K562 (cell line): Measurements from ENCODE around the gene PLA2G2E. TPM values are rescaled to one million over a fixed set of nuclear protein-coding genes. Genes with fewer than 3 reads are reported as not detected.

Experiments used
- ATAC-seq: fragments of 200-7000 bp; cut with Tn5 transposase; 3 replicates; pipeline ENCODE4 v1.9.1; 2020; ENCODE audit warnings: moderate library complexity
- BruUV-seq: library from RNA; stranded (reverse); fragments of 400-500 nt; replicated peaks from 2 replicates; lab custom pipeline; 2021; lab: Mats Ljungman, UMichigan
- CTCF ChIA-PET: fragments of 300-600 bp; formaldehyde crosslinking; extraction: SDS; loops from one replicate; lab custom pipeline; 2021; ENCODE audit warnings: low intra/inter-chr PET ratio; lab: Yijun Ruan, JAX
- POLR2A ChIA-PET: fragments of 300-600, 350-650 bp; sonication (Branson Sonifier 250); formaldehyde crosslinking; extraction: SDS; loops from one replicate; lab custom pipeline; 2021; ENCODE audit warnings: antibody characterized with exemption, inconsistent platforms; lab: Yijun Ruan, JAX
- DNase-seq, 4 experiments: peaks; one replicate each; pipeline versions ENCODE4 v3.0.0 to v3.0.0-alpha.2; 2011 to 2018; ENCODE audit warnings: low spot score in 3 of 4, mixed read lengths in 3 of 4; ENCODE audit errors: extremely low read depth in 1 of 4
- FAIRE-seq: peaks from 2 replicates; lab custom pipeline; 2011; peaks lifted over from hg19 to GRCh38; lab: Jason Lieb, UNC
- H2AFZ ChIP-seq: 2 replicates; pipeline ENCODE4 v1.6.0; 2011; ENCODE audit warnings: low read depth, low read length, control low read depth, inconsistent platforms
- H3K27ac ChIP-seq: fragments of 200-600 bp; 3 replicates; pipeline ENCODE4 v1.8.0; 2011; ENCODE audit warnings: low read depth, mild to moderate bottlenecking, control low read depth, inconsistent platforms, low read length, moderate library complexity, mixed read lengths; ENCODE audit errors: extremely low read depth
- H3K27me3 ChIP-seq, 2 experiments: fragments of 300-600 bp in 1 of 2; 2 replicates in 1 of 2; 3 replicates in 1 of 2; pipeline versions ENCODE4 v1.6.0 to v1.8.0; 2011; ENCODE audit warnings: inconsistent platforms in 2 of 2, low read length in 2 of 2, mild to moderate bottlenecking in 1 of 2, mixed read lengths in 1 of 2, moderate library complexity in 1 of 2; ENCODE audit not compliant: control insufficient read depth in 2 of 2, insufficient read depth in 2 of 2
- H3K36me3 ChIP-seq: fragments of 300-600 bp; 3 replicates; pipeline ENCODE4 v1.8.0; 2011; ENCODE audit warnings: mild to moderate bottlenecking, low read length, inconsistent platforms; ENCODE audit not compliant: control insufficient read depth, insufficient read depth
- H3K4me1 ChIP-seq, 2 experiments: fragments of 200-600 bp in 1 of 2; replicated peaks in 1 of 2; 2 replicates in 1 of 2; 3 replicates in 1 of 2; pipeline versions ENCODE4 v1.5.1 to v1.8.0; 2011; ENCODE audit warnings: inconsistent platforms in 2 of 2, low read length in 2 of 2, mild to moderate bottlenecking in 1 of 2, mixed read lengths in 1 of 2, moderate library complexity in 1 of 2; ENCODE audit not compliant: control insufficient read depth in 2 of 2, insufficient read depth in 2 of 2
- H3K4me2 ChIP-seq: 2 replicates; pipeline ENCODE4 v1.6.1; 2011; ENCODE audit warnings: low read length, control low read depth, inconsistent platforms, mixed read lengths; ENCODE audit not compliant: insufficient read depth
- H3K4me3 ChIP-seq: fragments of 200-600 bp; sonication (generic), shearing (Covaris generic); 2 replicates; pipeline ENCODE4 v1.5.1; 2016; ENCODE audit warnings: control low read depth, inconsistent platforms
- H3K79me2 ChIP-seq: fragments of 200-600 bp; 3 replicates; pipeline ENCODE4 v1.8.0; 2011; ENCODE audit warnings: low read length, inconsistent platforms; ENCODE audit not compliant: control insufficient read depth, insufficient read depth
- H3K9ac ChIP-seq, 2 experiments: 2 replicates each; pipeline versions ENCODE4 v1.6.0 to v1.6.1; 2011; ENCODE audit warnings: low read depth in 2 of 2, low read length in 2 of 2, control low read depth in 1 of 2, inconsistent platforms in 1 of 2, mild to moderate bottlenecking in 1 of 2, mixed read lengths in 1 of 2; ENCODE audit not compliant: insufficient read depth in 1 of 2
- H3K9me1 ChIP-seq: one replicate; pipeline ENCODE4 v1.6.0; 2011; ENCODE audit warnings: inconsistent platforms, mild to moderate bottlenecking, low read length, moderate library complexity; ENCODE audit not compliant: control insufficient read depth, insufficient read depth
- H3K9me3 ChIP-seq: replicated peaks from 2 replicates; pipeline ENCODE4 v1.5.1; 2011; ENCODE audit warnings: low read depth, low read length, inconsistent platforms; ENCODE audit not compliant: control insufficient read depth, insufficient read depth
- H4K20me1 ChIP-seq: replicated peaks from 2 replicates; pipeline ENCODE4 v1.6.1; 2011; ENCODE audit warnings: low read length, inconsistent platforms, mixed read lengths; ENCODE audit not compliant: control insufficient read depth, insufficient read depth
- ATF4 ChIP-seq: fragments of 450-650 bp; formaldehyde crosslinking; IDR thresholded peaks from 2 replicates; pipeline ENCODE4 v1.4.0; 2022; ENCODE audit warnings: mild to moderate bottlenecking, moderate library complexity
- C11orf30 ChIP-seq: fragments of 450-650 bp; IDR thresholded peaks from 2 replicates; pipeline ENCODE4 v1.6.1; 2016; ENCODE audit warnings: low read depth, mild to moderate bottlenecking
- CBX2 ChIP-seq: fragments of 200-600 bp; sonication (generic); IDR thresholded peaks from one replicate; pipeline ENCODE4 v1.6.1; 2012; ENCODE audit warnings: mild to moderate bottlenecking, low read length, inconsistent platforms; ENCODE audit not compliant: insufficient read depth, poor library complexity, severe bottlenecking
- CEBPB ChIP-seq: fragments of 450-650 bp; IDR thresholded peaks from 2 replicates; pipeline ENCODE4 v1.6.1; 2016; ENCODE audit warnings: missing genetic modification characterization, missing compliant biosample characterization
- CEBPG ChIP-seq, 3 experiments: fragments of 200-800 bp in 1 of 3; sonication (Bioruptor generic) in 1 of 3; sonication (generic) in 1 of 3; formaldehyde crosslinking in 1 of 3; IDR thresholded peaks in 2 of 3; conservative IDR thresholded peaks in 1 of 3; 2 replicates each; pipeline versions ENCODE4 v1.6.1 to v1.8.0; 2016 to 2022; ENCODE audit warnings: missing compliant biosample characterization in 2 of 3, missing genetic modification characterization in 2 of 3, mild to moderate bottlenecking in 1 of 3, missing genetic modification reagents in 1 of 3
- CTBP1 ChIP-seq: fragments of 450-650 bp; IDR thresholded peaks from 2 replicates; pipeline ENCODE4 v1.6.1; 2016; ENCODE audit warnings: borderline replicate concordance
- KLF10 ChIP-seq: fragments of 250-450 bp; sonication (Bioruptor Pico); IDR thresholded peaks from 2 replicates; pipeline ENCODE4 v1.6.1; 2021; ENCODE audit warnings: matching md5 sums
- MAFG ChIP-seq: fragments of 450-650 bp; conservative IDR thresholded peaks from 2 replicates; pipeline ENCODE4 v1.6.1; 2016; ENCODE audit warnings: missing genetic modification characterization, missing compliant biosample characterization
- PCBP2 ChIP-seq: fragments of 200-400 bp; formaldehyde crosslinking; IDR thresholded peaks from 2 replicates; pipeline ENCODE4 v1.6.1; 2018; ENCODE audit warnings: low read length, low read depth, mild to moderate bottlenecking, moderate library complexity; ENCODE audit not compliant: poor library complexity, severe bottlenecking
- PHF8 ChIP-seq: fragments of 200-600 bp; sonication (generic); IDR thresholded peaks from 2 replicates; pipeline ENCODE4 v1.6.1; 2012; ENCODE audit warnings: mixed run types, mild to moderate bottlenecking, inconsistent platforms, low read length, moderate library complexity, borderline replicate concordance
- POLR3G ChIP-seq: IDR thresholded peaks from 2 replicates; pipeline ENCODE4 v1.6.1; 2011; ENCODE audit not compliant: insufficient read length, insufficient replicate concordance; ENCODE audit errors: extremely low read depth
- ZNF316 ChIP-seq: fragments of 450-650 bp; IDR thresholded peaks from 2 replicates; pipeline ENCODE4 v1.6.1; 2016
- ZNF589 ChIP-seq: fragments of 200-800 bp; sonication (Bioruptor generic); IDR thresholded peaks from 2 replicates; pipeline ENCODE4 v1.6.1; 2016; ENCODE audit warnings: low read depth, missing genetic modification characterization, missing compliant biosample characterization
- WGBS: fragments of 100-300 bp; shearing (Covaris generic); methylation state at CpG from one replicate; pipeline ENCODE4 v1.1.6; 2016; ENCODE audit warnings: low coverage, mixed read lengths; ENCODE audit not compliant: insufficient coverage; ENCODE audit errors: missing lambda C conversion rate; 5-methylcytosine and 5-hydroxymethylcytosine counted together
- in situ Hi-C: fragments of 300-500 bp; cut with MboI; formaldehyde crosslinking; loops from 4 replicates; pipeline ENCODE4 v1.15.0; 2018; ENCODE audit warnings: inconsistent platforms, mixed read lengths
- intact Hi-C: fragments of 100-400 bp; cut with micrococcal nuclease; formaldehyde crosslinking; loops from 2 replicates; pipeline ENCODE4 v1.14.2; 2022
- polyA plus RNA-seq, 8 experiments: library from polyadenylated mRNA; depleted of rRNA in 4 of 8; stranded (reverse) in 5 of 8; unstranded in 3 of 8; fragments of >200 nt; fragmentation: Nextera tagmentation in 2 of 8; fragmentation: Illumina TruSeq in 1 of 8; extraction: Ambion mirVana in 2 of 8; extraction: Trizol in 1 of 8; gene quantifications; 2 replicates each; pipeline versions ENCODE4 v1.2.1 to v1.2.3, GENCODE V29; 2011 to 2014; ENCODE audit warnings: inconsistent platforms in 1 of 8, missing spikeins in 1 of 8
- total RNA-seq, 7 experiments: library from RNA; depleted of rRNA in 6 of 7; stranded (reverse); fragments of >200 nt in 6 of 7; fragmentation: Illumina TruSeq in 2 of 7; extraction: Trizol in 2 of 7; gene quantifications; 2 replicates each; pipeline versions ENCODE4 v1.2.1 to v1.2.3, GENCODE V29; 2011 to 2021; ENCODE audit warnings: low replicate concordance in 1 of 7
- TF ChIP-seq, protein P1 (sequence below), 2 experiments: fragments of 450-650 bp in 1 of 2; sonication (generic) in 1 of 2; formaldehyde crosslinking in 1 of 2; IDR thresholded peaks in 1 of 2; conservative IDR thresholded peaks in 1 of 2; 2 replicates each; pipeline versions ENCODE4 v1.6.1 to v1.8.1; 2016 to 2023; ENCODE audit warnings: mild to moderate bottlenecking in 2 of 2, moderate library complexity in 2 of 2, inconsistent platforms in 1 of 2, missing genetic modification reagents in 1 of 2

PLA2G2E gene
- total and polyA plus RNA-seq, 9 of the 15 experiments (the other 6 are each of a cell fraction or from before 2014, with no cell fraction given) = not detected

DNA sequence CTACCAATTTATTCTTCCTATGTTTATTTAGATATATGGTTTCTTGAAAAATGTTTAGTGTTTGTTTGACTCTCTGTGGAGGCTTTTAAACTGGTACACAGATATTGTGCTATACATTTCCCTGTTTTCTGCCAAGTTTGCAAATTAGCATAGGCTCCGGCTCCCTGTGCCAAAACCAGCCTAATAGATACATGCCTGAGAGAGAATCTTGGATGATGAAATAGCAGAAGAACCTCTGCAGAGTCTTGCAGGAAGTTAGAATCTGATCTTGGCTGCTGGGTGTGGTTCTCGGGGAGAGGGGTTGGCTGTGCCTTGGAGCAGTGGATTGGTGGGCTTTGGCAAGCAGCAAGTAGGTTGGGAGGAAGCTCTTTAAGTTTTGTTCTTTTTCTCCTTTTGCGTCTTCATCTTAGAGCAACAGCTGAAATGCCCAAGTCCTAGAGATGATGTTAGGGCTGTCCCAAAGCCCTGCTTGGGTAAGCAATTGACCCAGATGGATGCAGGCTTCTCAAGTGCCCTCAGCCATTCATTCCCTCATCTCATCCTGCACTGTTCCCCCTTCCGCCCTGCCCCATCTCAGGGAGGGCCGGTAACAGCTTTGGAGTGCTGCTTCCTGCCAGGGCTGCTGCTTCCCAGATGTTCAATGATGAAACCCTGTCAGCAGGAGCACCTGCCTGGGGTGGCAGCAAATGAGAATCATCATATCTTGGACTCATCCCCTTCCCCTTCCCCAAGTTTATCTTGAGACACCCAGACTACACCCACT lies 46.7 kb upstream of the PLA2G2E start:
- H2AFZ ChIP-seq = no peak overlapping the region
- no TSS peak for BruUV-seq
- H3K4me2 ChIP-seq = no peak overlapping the region
- in situ Hi-C loops (no loop called here), intact Hi-C loops (no loop called here)
- POLR2A ChIA-PET = interaction anchor here (0.6 to 1.0 kb wide), 3 partner anchors 13 to 250 kb away, joined by 3 to 4 read pairs (median 3); no protein-coding TSS in a partner anchor
- H3K9me1 ChIP-seq = no peaks in the 10 kb centered on the region
- H3K79me2 ChIP-seq = no peaks in the 10 kb centered on the region
- H3K4me1 ChIP-seq = no peaks in the 10 kb centered on the region
- peaks cover 0 to 19% of the 10 kb centered on the region in 2 experiments; a peak in 3 of 5 replicates for H3K27me3 ChIP-seq
- H3K9me3 ChIP-seq = no peaks in the 10 kb centered on the region
- DNase-seq = no peak
- FAIRE-seq = no peak
- H3K36me3 ChIP-seq = no peaks in the 10 kb centered on the region
- H3K9ac ChIP-seq = no peak overlapping the region
- peak; percentile 69 for ATAC-seq
- H4K20me1 ChIP-seq = no peaks in the 10 kb centered on the region
- TF ChIP-seq PCBP2 = no peak
- TF ChIP-seq PHF8 = no peak
- 0 out of 2 replicates have a peak, but pooled peaks have one; percentile 19 for TF ChIP-seq ZNF589
- 0 out of 2 replicates have a peak, but pooled peaks have one; percentile 18 for TF ChIP-seq CTBP1
- TF ChIP-seq ATF4 (CRISPR knock-in tag) = peak; percentile 81
- TF ChIP-seq, protein P1, sequence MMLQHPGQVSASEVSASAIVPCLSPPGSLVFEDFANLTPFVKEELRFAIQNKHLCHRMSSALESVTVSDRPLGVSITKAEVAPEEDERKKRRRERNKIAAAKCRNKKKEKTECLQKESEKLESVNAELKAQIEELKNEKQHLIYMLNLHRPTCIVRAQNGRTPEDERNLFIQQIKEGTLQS (IDR thresholded peaks at IDR 0.05) = peak; percentile 61; the same call in 1 of the 2 replicates
- TF ChIP-seq, protein P1 (CRISPR knock-in tag; conservative IDR thresholded peaks at IDR 0.05) = no peak
- 0 out of 2 replicates have a peak, but pooled peaks have one; percentile 39 for TF ChIP-seq MAFG (tag)
- peak; percentile 28; the same call in 1 of the 2 replicates for TF ChIP-seq ZNF316
- no peak for TF ChIP-seq CBX2
- TF ChIP-seq CEBPG (CRISPR knock-in tag; IDR thresholded peaks at IDR 0.05) = no peak
- TF ChIP-seq CEBPG (tag; conservative IDR thresholded peaks at IDR 0.05 in 1 of 2, IDR thresholded peaks at IDR 0.05 in 1 of 2) = peak; percentile 71 to 86
- TF ChIP-seq POLR3G = no peak
- TF ChIP-seq C11orf30 = peak; percentile 60; the same call in 1 of the 2 replicates
- no peak for TF ChIP-seq KLF10 (CRISPR knock-in tag)
- TF ChIP-seq CEBPB (tag) = peak; percentile 9; the same call in 1 of the 2 replicates
- CTCF ChIA-PET = no interaction called here
- H3K4me3 ChIP-seq = no peak overlapping the region
- WGBS = 0% methylated on average over 5 of the region's 5 CpGs
- H3K27ac ChIP-seq = no peak overlapping the region
